ENCODE measurements around the gene DIS3L2. TPM values are rescaled to one million over a fixed set of nuclear protein-coding genes. Genes with fewer than 3 reads are reported as not detected.
"Not testable (repeated sequence)": the region's sequence is repeated elsewhere in the genome, so short reads cannot be mapped to it uniquely, and the experiment has no call there.

The DIS3L2 gene
- total RNA-seq, 1 donor from 2014 or later: 33.0 TPM

DNA sequence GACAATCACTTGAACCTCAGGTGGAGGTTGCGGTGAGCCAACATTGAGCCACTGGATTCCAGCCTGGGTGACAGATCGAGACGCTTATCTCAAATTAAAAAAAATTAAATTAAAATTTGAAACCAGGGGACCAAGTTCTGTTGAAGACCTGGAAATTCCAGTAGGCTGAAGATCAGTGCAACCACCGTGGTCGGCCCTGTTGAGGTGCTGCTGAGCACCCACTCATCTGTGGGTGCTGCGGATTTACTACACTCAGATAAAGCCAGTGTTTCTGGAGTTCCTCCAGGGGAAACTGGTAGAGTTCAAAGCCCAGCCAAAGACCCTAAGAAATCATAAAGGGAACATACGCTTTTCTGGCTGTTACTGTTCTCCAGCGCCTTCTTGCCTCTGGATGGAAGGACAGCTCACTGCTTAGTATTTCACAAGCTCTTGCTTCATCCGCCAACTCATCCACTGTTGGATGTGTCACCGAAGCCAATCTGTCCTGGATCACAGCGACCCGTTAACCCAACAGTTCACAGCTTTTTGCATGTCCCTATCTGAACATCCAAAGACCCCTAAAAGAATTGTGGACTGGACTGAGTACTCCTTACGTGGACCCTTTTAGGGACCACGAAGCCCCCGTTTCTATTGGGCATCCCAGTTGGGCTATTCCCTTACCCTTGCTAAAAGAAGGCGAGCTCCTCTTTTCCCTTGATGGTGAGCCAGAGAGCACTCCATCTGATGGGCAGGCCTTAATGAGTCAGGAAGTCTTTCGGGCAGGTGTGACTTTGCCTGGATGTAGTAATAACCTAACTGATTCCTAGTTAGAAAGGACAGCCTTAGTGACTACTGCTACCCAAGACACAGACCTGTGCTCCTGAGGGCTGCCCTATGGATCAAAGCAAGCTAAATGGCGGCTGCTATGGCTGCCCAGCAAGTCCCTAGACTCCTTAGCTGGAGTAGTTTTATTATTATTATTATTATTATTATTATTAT, 411.0 kb downstream of the DIS3L2 start:
- FAIRE-seq (no peak), DNase-seq (ENCODE audit: low spot score in 2 of 2) (no peak)

DNA sequence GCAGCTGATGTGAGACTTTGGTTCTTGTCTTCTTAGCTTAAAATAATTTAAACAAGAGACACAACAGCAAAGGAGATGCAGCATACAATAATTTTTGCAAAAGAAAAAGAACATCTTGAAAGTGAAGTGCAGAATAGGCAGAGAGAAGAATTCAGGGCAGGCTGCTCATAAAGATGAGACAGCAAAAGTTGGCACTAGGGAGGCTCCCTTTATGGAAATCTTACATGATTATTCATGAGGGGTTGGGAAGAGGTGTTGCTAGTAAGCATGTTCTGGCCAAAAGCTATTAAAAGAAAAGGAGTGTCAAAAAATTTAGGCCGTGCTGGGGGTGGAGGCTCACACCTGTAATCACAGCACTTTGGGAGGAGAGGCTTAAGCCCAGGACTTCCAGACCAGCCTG, 412.8 kb downstream of the DIS3L2 start:
- no peak for DNase-seq (ENCODE audit: low spot score in 2 of 2)

DNA sequence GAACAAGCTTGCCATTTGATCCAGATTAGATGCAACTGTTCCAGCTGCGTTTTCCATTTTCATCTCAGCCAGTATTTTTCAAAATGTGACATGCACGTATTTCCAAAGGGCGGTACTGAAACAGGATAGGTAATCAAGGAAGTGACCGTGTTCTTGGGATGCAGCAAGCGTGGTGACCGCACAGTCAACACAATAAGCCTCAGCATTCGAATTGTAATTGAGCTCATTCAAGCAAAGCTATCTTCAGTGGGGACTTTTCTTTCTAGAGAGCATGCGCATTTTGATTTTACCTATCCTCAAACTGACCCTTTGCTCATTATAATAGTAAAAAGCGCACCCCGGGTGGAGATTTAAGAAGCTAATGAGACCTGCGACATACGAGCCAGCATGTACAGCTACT, 413.7 kb downstream of the DIS3L2 start:
- DNase-seq (ENCODE audit: low spot score in 2 of 2) (no peak), FAIRE-seq (no peak)

More for the DNA sequence above, 412.8 kb downstream of the DIS3L2 start:
- FAIRE-seq: no peak

DNA sequence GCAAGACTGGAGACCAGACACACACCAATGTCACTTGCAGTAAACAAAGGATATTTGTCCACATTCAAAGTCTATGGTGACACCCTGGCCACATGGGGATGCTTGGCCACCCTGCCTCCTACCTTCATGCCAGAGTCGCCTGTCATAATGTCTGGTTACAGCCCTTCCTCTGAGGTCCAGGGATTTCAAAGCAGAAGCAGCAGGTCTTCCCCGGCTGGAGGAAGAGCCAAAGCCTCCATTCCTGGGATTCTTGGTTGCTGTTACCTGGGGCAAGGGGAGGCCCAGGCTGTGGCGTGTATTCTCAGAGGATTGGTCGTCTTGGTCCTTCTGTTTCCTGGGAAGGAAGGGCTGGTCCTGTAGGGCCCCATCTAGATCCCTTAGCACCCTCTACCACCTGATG, 414.7 kb downstream of the DIS3L2 start:
- DNase-seq (ENCODE audit: low spot score in 2 of 2): no peak
- FAIRE-seq: no peak

DNA sequence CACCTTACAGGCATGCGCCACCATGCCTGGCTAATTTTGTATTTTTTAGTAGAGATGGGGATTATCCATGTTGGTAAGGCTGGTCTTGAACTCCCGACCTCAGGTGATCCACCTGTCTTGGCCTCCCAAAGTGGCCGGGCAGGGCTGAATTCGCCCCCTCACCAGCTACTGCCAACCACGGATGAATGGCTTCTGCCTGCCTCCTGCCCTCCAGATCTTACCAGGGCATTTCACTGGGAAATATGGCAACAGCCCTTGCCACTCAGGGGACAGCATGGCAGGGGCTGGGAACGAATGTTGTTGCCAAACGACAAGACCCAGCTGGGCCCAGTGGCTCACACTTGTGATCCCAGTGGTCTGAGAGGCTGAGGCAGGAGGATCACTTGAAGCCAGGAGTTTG, 415.2 kb downstream of the DIS3L2 start:
- FAIRE-seq (no peak), DNase-seq (ENCODE audit: low spot score in 2 of 2) (no peak)

DNA sequence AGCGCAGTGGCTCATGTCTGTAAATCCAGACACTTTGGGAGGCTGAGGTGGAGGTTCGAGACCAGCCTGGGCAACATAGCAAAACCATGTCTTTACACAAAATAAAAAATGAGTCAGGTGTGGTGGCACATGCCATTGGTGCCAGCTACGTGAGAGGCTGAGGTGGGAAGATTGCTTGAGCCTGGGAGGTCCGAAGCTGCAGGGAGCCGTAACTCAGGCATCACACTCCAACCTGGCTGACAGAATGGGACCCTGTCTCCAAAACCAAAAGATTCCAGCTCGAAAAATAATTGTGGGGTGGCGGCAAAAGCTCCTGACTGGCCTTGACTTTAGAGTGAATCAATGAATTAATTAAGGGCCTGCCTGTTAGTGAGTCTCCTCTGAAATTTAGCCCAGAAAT, 415.8 kb downstream of the DIS3L2 start:
- no peak for DNase-seq (ENCODE audit: low spot score in 2 of 2)
- FAIRE-seq: no peak

DNA sequence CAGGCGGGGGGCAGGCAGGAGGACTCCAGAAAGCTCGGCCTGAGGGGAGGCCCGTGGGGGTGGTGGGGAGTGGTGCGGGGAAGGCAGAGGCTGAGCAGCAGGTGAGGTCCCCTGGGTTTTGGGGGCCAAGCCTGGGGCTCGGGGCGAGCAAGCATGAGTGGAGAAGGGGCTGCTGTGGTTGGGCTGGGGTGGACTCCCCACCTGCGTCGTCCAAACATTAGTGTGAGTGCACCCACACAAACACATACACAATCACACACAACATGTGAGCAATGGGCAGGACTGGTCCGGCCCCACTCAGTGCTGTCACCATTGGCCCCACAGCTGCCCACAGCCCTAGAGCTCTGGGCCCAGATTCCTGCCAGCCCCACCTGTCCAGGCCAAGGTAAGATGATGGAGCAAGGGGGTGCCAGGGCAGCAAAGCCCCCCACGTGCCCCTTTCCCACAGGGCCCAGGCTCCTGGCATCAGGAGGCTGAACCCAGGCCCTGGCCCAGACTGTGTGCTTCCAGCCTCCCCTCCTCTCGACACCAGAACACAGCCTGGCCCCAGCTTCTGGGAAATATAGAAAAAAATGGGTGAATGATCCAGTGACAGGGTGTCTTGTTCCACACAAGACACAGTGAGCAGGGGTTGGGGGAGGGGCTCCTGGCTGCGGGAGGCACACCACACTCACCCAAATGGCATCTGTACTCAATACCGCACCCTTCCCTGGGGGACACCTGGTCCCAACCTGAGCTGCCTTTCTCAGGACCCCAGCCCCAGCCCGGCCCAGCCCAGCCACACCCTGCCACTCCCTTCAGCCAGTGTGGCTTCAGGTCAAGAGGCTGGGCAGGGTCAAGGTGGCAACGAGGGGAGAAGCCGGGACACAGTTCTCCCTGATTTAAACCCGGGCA, 416.6 kb downstream of the DIS3L2 start:
- FAIRE-seq (no peak), DNase-seq (ENCODE audit: low spot score in 2 of 2) (no peak)

DNA sequence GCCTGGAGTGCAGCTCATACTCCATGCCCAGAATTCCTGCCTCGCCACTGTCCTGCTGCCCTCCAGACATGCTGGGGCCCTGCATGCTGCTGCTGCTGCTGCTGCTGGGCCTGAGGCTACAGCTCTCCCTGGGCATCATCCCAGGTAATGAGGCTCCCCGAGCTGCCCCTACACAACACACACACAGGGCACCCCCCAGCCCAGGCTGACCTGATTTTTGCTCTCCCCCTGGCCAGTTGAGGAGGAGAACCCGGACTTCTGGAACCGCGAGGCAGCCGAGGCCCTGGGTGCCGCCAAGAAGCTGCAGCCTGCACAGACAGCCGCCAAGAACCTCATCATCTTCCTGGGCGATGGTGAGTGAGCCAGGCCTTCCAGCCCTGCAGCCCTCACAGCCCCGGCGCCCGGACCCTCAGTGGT, 417.2 kb downstream of the DIS3L2 start, which contains the start of gene ALPP:
TSS of gene ALPP (plus strand) at position 17 of the 417 bp plus-strand sequence. CDS start at position 69, 52 bp downstream.
- not testable (repeated sequence) for DNase-seq (ENCODE audit: low spot score in 2 of 2); FAIRE-seq

DNA sequence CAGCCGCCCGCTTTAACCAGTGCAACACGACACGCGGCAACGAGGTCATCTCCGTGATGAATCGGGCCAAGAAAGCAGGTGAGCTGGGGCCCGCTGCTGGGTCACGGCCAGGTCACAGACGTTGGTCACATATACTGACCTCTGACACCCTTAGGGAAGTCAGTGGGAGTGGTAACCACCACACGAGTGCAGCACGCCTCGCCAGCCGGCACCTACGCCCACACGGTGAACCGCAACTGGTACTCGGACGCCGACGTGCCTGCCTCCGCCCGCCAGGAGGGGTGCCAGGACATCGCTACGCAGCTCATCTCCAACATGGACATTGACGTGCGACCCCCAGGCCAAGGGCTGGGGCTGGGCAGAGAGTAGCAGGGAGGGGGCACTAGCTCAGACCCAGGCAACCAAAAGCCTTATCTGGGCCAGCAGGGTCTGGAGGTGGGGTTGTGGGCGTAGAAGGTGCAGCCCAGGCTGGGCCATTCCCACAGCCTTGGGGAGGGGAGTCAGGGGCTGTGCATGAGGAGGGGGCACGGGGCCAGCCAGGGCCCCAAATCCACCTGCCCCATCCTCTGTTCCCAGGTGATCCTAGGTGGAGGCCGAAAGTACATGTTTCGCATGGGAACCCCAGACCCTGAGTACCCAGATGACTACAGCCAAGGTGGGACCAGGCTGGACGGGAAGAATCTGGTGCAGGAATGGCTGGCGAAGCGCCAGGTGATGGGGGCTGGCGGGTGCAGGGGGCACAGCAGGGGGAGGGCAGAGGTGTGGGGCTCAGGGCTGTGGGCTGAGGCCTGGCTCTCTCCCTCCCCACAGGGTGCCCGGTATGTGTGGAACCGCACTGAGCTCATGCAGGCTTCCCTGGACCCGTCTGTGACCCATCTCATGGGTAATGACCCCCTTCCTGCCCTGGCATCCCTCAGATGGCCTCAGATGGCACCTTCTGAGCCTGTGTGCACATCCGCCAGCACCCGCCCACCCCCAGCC, 418.4 kb downstream of the DIS3L2 start:
- FAIRE-seq; DNase-seq (ENCODE audit: low spot score in 2 of 2): not testable (repeated sequence)

DNA sequence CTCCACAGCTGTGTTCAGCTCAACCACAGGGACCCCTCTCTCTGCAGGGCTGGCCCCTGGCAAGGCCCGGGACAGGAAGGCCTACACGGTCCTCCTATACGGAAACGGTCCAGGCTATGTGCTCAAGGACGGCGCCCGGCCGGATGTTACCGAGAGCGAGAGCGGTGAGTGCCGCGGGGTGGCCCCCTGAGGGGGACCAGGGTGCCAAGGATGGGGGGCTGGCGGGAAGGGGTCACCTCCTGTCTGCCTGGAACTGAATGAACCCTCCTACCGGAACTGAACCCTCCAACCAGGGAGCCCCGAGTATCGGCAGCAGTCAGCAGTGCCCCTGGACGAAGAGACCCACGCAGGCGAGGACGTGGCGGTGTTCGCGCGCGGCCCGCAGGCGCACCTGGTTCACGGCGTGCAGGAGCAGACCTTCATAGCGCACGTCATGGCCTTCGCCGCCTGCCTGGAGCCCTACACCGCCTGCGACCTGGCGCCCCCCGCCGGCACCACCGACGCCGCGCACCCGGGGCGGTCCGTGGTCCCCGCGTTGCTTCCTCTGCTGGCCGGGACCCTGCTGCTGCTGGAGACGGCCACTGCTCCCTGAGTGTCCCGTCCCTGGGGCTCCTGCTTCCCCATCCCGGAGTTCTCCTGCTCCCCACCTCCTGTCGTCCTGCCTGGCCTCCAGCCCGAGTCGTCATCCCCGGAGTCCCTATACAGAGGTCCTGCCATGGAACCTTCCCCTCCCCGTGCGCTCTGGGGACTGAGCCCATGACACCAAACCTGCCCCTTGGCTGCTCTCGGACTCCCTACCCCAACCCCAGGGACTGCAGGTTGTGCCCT, 419.9 kb downstream of the DIS3L2 start:
- not testable (repeated sequence) for DNase-seq (ENCODE audit: low spot score in 2 of 2); FAIRE-seq

DNA sequence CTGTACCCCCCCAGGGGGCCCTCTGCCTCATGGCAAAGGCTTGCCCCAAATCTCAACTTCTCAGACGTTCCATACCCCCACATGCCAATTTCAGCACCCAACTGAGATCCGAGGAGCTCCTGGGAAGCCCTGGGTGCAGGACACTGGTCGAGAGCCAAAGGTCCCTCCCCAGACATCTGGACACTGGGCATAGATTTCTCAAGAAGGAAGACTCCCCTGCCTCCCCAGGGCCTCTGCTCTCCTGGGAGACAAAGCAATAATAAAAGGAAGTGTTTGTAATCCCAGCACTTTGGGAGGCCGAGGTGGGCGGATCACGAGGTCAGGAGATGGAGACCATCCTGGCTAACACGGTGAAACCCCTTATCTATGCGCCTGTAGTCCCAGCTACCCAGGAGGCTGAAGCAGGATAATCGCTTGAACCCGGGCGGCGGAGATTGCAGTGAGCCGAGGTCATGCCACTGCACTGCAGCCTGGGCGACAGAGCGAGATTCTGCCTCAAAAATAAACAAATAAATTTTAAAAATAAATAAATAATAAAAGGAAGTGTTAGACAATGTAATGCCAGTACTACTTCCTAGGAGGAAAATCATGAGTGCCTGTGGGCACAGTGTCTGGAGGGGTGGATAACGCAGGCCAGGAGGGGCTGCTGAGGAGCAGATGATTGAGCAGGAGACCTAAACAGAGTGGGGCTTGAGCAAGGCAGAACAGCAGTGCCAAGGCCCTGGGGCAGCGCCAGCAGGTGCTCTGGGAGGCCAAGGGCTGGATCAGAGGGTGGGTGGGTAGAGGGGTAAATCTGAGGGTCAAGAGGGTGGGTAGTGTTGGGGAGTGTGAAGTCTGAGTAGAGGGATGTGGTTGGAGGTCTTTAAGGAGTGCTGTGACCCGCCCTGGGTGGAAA, 421.1 kb downstream of the DIS3L2 start:
- DNase-seq (ENCODE audit: low spot score in 2 of 2): no peak
- FAIRE-seq: no peak

DNA sequence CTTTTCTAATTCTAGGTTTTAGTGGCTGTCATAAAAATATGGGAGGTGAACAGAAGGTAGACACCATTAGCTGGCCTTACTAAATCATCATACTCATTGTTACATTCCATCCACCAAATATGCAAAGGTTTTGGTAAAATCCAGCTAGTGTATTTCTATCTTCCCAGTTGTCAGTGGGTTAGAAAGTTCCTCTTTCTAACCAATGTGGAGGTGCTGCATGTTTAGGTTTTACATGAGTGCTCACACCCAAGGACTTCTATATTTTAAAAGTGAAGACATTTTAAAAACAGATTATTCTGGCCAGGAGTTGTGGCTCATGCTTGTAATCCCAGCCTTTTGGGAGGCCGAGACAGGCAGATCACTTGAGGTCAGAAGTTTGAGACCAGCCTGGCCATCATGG, 423.0 kb downstream of the DIS3L2 start:
- DNase-seq (ENCODE audit: low spot score in 2 of 2): no peak
- FAIRE-seq: no peak

DNA sequence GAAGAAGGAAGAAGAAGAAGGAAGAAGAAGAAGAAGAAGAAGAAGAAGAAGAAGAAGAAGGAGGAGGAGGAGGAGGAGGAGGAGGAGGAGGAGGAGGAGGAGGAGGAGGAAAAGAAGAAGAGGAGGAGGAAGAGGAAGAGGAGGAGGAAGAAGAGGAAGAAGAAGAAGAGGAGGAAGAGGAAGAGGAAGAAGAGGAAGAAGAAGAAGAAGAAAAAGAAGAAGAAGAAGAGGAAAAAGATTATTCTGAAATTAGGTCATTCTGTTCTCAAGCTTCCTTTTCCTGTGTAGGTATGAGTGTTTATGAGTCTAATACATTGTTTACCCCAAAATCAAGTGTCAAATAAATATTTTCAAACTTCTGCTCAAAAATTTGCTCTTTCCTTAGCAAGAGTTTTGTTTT, 423.5 kb downstream of the DIS3L2 start:
- DNase-seq (ENCODE audit: low spot score in 2 of 2); FAIRE-seq: not testable (repeated sequence)

DNA sequence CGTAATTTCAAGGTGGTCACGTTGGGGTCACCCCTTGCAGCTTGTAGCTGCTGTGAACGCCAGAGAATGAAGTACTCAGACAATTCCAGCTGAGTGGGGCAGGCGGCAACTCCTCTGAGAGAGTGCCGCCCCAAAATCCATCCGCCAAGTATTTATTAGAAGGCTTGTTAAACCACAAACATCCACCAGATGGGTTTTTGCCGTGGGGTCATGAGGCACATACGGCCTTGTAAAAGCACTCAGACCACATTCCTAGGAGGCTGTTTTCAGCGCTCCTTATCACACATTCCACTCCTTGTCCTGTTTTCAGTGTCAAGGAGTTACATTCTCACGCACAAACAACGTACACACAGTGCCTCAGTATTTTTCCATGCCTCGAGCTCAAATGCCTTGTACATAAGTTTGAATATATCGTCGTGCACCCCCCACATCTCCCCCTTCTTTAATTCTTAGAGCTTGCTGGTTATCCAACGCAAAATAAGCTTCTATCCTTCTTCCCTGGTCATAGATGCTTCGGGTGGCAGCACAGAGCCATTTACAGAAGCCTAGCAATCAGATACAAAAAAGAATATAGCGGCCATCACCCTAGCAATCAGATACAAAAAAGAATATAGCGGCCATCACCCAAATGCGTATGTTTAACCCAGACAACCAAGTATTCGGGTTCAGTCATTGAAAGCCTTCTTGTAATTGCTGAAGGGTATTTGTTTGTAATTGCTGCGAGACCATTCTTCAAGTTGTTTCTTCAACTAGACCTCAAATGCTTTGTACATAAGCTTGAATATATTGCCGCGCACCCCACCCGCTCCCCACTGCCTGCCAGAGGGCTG, 424.4 kb downstream of the DIS3L2 start:
- FAIRE-seq: no peak
- no peak for DNase-seq (ENCODE audit: low spot score in 2 of 2)

DNA sequence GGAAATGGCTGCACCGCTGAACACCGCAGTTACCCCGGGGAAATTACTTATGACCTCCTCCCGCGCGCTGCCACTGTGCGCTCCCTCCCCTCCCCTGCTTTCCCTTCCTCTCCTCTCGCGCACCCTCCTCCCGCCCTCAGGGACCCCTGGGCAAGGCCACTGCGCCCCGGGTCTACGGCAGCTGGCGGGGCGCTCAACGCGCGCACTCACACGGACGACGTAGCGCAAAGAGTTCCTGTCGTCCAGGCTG, 424.9 kb downstream of the DIS3L2 start:
- no peak for FAIRE-seq
- no peak for DNase-seq (ENCODE audit: low spot score in 2 of 2)

All from frontal cortex (tissue), 4 donors.